HepG2 (cell line): ENCODE data around the gene TSNAXIP1. TPM values are rescaled to one million over a fixed set of nuclear protein-coding genes. Genes with fewer than 3 reads are reported as not detected.

ENCODE experiments used
- CBX5 ChIP-seq: sonication (generic); formaldehyde crosslinking; IDR thresholded peaks from 2 replicates; pipeline ENCODE4 v1.4.0; 2020; ENCODE audit warnings: missing genetic modification reagents, borderline replicate concordance
- CHD2 ChIP-seq: IDR thresholded peaks from 2 replicates; pipeline ENCODE4 v1.6.1; 2011; ENCODE audit warnings: low read depth, low read length, improper control_type of control experiment
- DMAP1 ChIP-seq: IDR thresholded peaks from 2 replicates; pipeline ENCODE4 v1.6.1; 2016
- DZIP1 ChIP-seq: sonication (generic); formaldehyde crosslinking; IDR thresholded peaks from 2 replicates; pipeline ENCODE4 v1.5.0; 2020; ENCODE audit warnings: mild to moderate bottlenecking, missing genetic modification reagents
- ELF3 ChIP-seq: IDR thresholded peaks from 2 replicates; pipeline ENCODE4 v1.6.1; 2016; ENCODE audit warnings: missing genetic modification reagents, missing compliant biosample characterization
- ELK4 ChIP-seq: sonication (generic); formaldehyde crosslinking; IDR thresholded peaks from 2 replicates; pipeline ENCODE4 v1.9.0; 2021; ENCODE audit warnings: missing genetic modification reagents, borderline replicate concordance
- FOXO1 ChIP-seq: sonication (generic); formaldehyde crosslinking; IDR thresholded peaks from 2 replicates; pipeline ENCODE4 v1.4.0; 2020; ENCODE audit warnings: missing genetic modification reagents
- GATAD2A ChIP-seq: IDR thresholded peaks from 2 replicates; pipeline ENCODE4 v1.6.1; 2016
- HCFC1 ChIP-seq: fragments of 150-350 bp; IDR thresholded peaks from 2 replicates; pipeline ENCODE4 v1.6.1; 2014; ENCODE audit warnings: low read depth, low read length
- MTF2 ChIP-seq: sonication (generic); formaldehyde crosslinking; IDR thresholded peaks from 2 replicates; pipeline ENCODE4 v1.5.0; 2020; ENCODE audit warnings: missing genetic modification reagents, borderline replicate concordance
- PHF21A ChIP-seq: sonication (generic); formaldehyde crosslinking; IDR thresholded peaks from 2 replicates; pipeline ENCODE4 v1.5.0; 2020; ENCODE audit warnings: mild to moderate bottlenecking, missing genetic modification reagents
- RAD21 ChIP-seq: fragments of 450-650 bp; formaldehyde crosslinking; IDR thresholded peaks from 2 replicates; pipeline ENCODE4 v1.5.0; 2020; ENCODE audit warnings: mild to moderate bottlenecking
- RFX5 ChIP-seq: IDR thresholded peaks from 2 replicates; pipeline ENCODE4 v1.6.1; 2011; ENCODE audit warnings: low read depth, low read length, improper control_type of control experiment
- RNF219 ChIP-seq: sonication (generic); formaldehyde crosslinking; IDR thresholded peaks from 2 replicates; pipeline ENCODE4 v1.5.0; 2020; ENCODE audit warnings: mild to moderate bottlenecking, missing genetic modification reagents
- SMAD9 ChIP-seq: sonication (generic); formaldehyde crosslinking; IDR thresholded peaks from 2 replicates; pipeline ENCODE4 v1.5.1; 2020; ENCODE audit warnings: mild to moderate bottlenecking, missing genetic modification reagents
- SP2 ChIP-seq: sonication (generic); formaldehyde crosslinking; IDR thresholded peaks from 2 replicates; pipeline ENCODE4 v1.5.1; 2020; ENCODE audit warnings: mild to moderate bottlenecking, missing genetic modification reagents
- SP4 ChIP-seq: sonication (generic); formaldehyde crosslinking; IDR thresholded peaks from 2 replicates; pipeline ENCODE4 v1.8.1; 2023; ENCODE audit warnings: mild to moderate bottlenecking, missing genetic modification reagents
- TBX3 ChIP-seq: fragments of 450-650 bp; IDR thresholded peaks from 2 replicates; pipeline ENCODE4 v1.6.1; 2017; ENCODE audit warnings: antibody characterized with exemption, mild to moderate bottlenecking, inconsistent platforms, borderline replicate concordance
- ZFP90 ChIP-seq: sonication (generic); formaldehyde crosslinking; IDR thresholded peaks from 2 replicates; pipeline ENCODE4 v1.8.0; 2022; ENCODE audit warnings: missing genetic modification reagents, mild to moderate bottlenecking, inconsistent platforms, borderline replicate concordance
- ZNF143 ChIP-seq: sonication (generic); formaldehyde crosslinking; IDR thresholded peaks from 2 replicates; pipeline ENCODE4 v1.4.0; 2020; ENCODE audit warnings: missing genetic modification reagents
- ZNF253 ChIP-seq: sonication (generic); formaldehyde crosslinking; IDR thresholded peaks from 2 replicates; pipeline ENCODE4 v1.8.0; 2022; ENCODE audit warnings: mild to moderate bottlenecking, missing genetic modification reagents, borderline replicate concordance
- ZNF589 ChIP-seq: sonication (generic); formaldehyde crosslinking; conservative IDR thresholded peaks from 2 replicates; pipeline ENCODE4 v1.8.0; 2022; ENCODE audit warnings: mild to moderate bottlenecking, moderate library complexity, missing genetic modification reagents
- ZNF644 ChIP-seq: IDR thresholded peaks from 2 replicates; pipeline ENCODE4 v1.6.1; 2016; ENCODE audit warnings: low read depth
- ZNF879 ChIP-seq: sonication (generic); formaldehyde crosslinking; IDR thresholded peaks from 2 replicates; pipeline ENCODE4 v1.8.1; 2023; ENCODE audit warnings: missing genetic modification reagents
- polyA plus RNA-seq, 8 experiments: library from polyadenylated mRNA; depleted of rRNA in 3 of 8; stranded (reverse) in 7 of 8; unstranded in 1 of 8; fragments of >200 nt; fragmentation: Illumina TruSeq in 4 of 8; extraction: Trizol in 4 of 8; gene quantifications; 2 replicates each; pipeline versions ENCODE4 v1.2.1 to v1.2.3, GENCODE V29; 2011 to 2016; ENCODE audit warnings: low read depth in 4 of 8, missing spikeins in 1 of 8, mixed read lengths in 1 of 8; ENCODE audit not compliant: insufficient read depth in 1 of 8
- total RNA-seq, 5 experiments: library from RNA; depleted of rRNA; stranded (reverse); fragments of >200 nt; fragmentation: Illumina TruSeq; extraction: Trizol; gene quantifications; 2 replicates each; pipeline ENCODE4 v1.2.3, GENCODE V29; 2016; ENCODE audit warnings: low read depth in 1 of 5
- TF ChIP-seq, protein P1 (sequence below): sonication (generic); formaldehyde crosslinking; IDR thresholded peaks from 2 replicates; pipeline ENCODE4 v1.5.1; 2020; ENCODE audit warnings: missing genetic modification reagents, mild to moderate bottlenecking, borderline replicate concordance

Gene TSNAXIP1
- total and polyA plus RNA-seq, 2 of the 13 experiments (the other 11 are each of a cell fraction or from before 2014, with no cell fraction given), result 0.37 to 0.86 TPM

GRCh38 chr16:67872631-67873434 lies 66.1 kb downstream of the TSNAXIP1 start, which contains the start of gene EDC4 (continued):
- TF ChIP-seq ELK4 (CRISPR knock-in tag) (no peak), ZNF253 (CRISPR knock-in tag) (no peak; the same call in 1 of the 2 replicates), RNF219 (CRISPR knock-in tag) (no peak; the same call in 1 of the 2 replicates), ELF3 (CRISPR knock-in tag) (peak; percentile 92), DZIP1 (0 out of 2 replicates have a peak, but pooled peaks have one; percentile 71), ZNF879 (CRISPR knock-in tag) (peak; percentile 49; the same call in 1 of the 2 replicates), GATAD2A (CRISPR knock-in tag) (peak; percentile 87), CBX5 (CRISPR knock-in tag) (peak; percentile 85; the same call in 1 of the 2 replicates), ZNF644 (no peak), PHF21A (CRISPR knock-in tag) (peak; percentile 86), CHD2 (peak; percentile 79), HCFC1 (peak; percentile 76), MTF2 (CRISPR knock-in tag) (no peak; the same call in 1 of the 2 replicates), ZFP90 (CRISPR knock-in tag) (peak; percentile 67; the same call in 1 of the 2 replicates), SP4 (CRISPR knock-in tag) (peak; percentile 93), DMAP1 (CRISPR knock-in tag) (peak; percentile 93), ZNF589 (peak; percentile 90; the same call in 1 of the 2 replicates), TBX3 (no peak), FOXO1 (CRISPR knock-in tag) (peak; percentile 75), RAD21 (CRISPR knock-in tag) (peak; percentile 83), SP2 (CRISPR knock-in tag) (peak; percentile 45), ZNF143 (CRISPR knock-in tag) (peak; percentile 76), SMAD9 (no peak), RFX5 (peak; percentile 52; the same call in 1 of the 2 replicates)
- TF ChIP-seq, protein P1, sequence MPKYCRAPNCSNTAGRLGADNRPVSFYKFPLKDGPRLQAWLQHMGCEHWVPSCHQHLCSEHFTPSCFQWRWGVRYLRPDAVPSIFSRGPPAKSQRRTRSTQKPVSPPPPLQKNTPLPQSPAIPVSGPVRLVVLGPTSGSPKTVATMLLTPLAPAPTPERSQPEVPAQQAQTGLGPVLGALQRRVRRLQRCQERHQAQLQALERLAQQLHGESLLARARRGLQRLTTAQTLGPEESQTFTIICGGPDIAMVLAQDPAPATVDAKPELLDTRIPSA (CRISPR knock-in tag), result peak; percentile 37; the same call in 1 of the 2 replicates
